HepG2 (cell line): ENCODE data around the gene CTSW. TPM values are rescaled to one million over a fixed set of nuclear protein-coding genes. Genes with fewer than 3 reads are reported as not detected.

Source experiments
- ATAC-seq: fragments of 200-7000 bp; cut with Tn5 transposase; 3 replicates; pipeline ENCODE4 v1.9.1; 2020; ENCODE audit warnings: mild to moderate bottlenecking, moderate library complexity
- BruUV-seq: library from RNA; stranded (reverse); fragments of 400-500 nt; replicated peaks from 2 replicates; lab custom pipeline; 2021; lab: Mats Ljungman, UMichigan
- CTCF ChIA-PET: fragments of 300-600 bp; formaldehyde crosslinking; extraction: SDS; loops from one replicate; lab custom pipeline; 2021; ENCODE audit warnings: low total read pairs, inconsistent platforms, low intra/inter-chr PET ratio; lab: Yijun Ruan, JAX
- POLR2A ChIA-PET: fragments of 350-600 bp; sonication (Branson Sonifier 250); formaldehyde crosslinking; loops from one replicate; lab custom pipeline; 2020; ENCODE audit warnings: antibody characterized with exemption, inconsistent platforms; lab: Yijun Ruan, JAX
- DNase-seq: peaks from one replicate; pipeline ENCODE4 v3.0.0-alpha.2; 2015; ENCODE audit warnings: low spot score
- FAIRE-seq: peaks from 3 replicates; lab custom pipeline; 2011; peaks lifted over from hg19 to GRCh38; lab: Jason Lieb, UNC
- H2AFZ ChIP-seq: one replicate; pipeline ENCODE4 v1.6.1; 2011; ENCODE audit warnings: low read length, inconsistent platforms
- H3K27ac ChIP-seq: fragments of 300-600 bp; 3 replicates; pipeline ENCODE4 v1.8.0; 2011; ENCODE audit warnings: mixed run types, mild to moderate bottlenecking, mixed read lengths, low read length, inconsistent platforms; ENCODE audit not compliant: insufficient read depth; ENCODE audit errors: extremely low read length
- H3K27me3 ChIP-seq, 2 experiments: fragments of 200-600 bp in 1 of 2; 2 replicates in 1 of 2; 3 replicates in 1 of 2; pipeline versions ENCODE4 v1.6.0 to v1.8.0; 2011; ENCODE audit warnings: low read length in 2 of 2, mild to moderate bottlenecking in 2 of 2, moderate library complexity in 2 of 2, inconsistent platforms in 1 of 2; ENCODE audit not compliant: insufficient read depth in 2 of 2, control insufficient read depth in 1 of 2
- H3K36me3 ChIP-seq, 2 experiments: fragments of 200-600 bp in 1 of 2; replicated peaks in 1 of 2; 2 replicates in 1 of 2; 3 replicates in 1 of 2; pipeline versions ENCODE4 v1.5.1 to v1.8.0; 2011; ENCODE audit warnings: low read length in 2 of 2, inconsistent platforms in 1 of 2; ENCODE audit not compliant: insufficient read depth in 2 of 2, control insufficient read depth in 1 of 2
- H3K4me1 ChIP-seq: 2 replicates; pipeline ENCODE4 v1.5.1; 2012; ENCODE audit warnings: low read length, inconsistent platforms; ENCODE audit not compliant: insufficient read depth
- H3K4me2 ChIP-seq: 2 replicates; pipeline ENCODE4 v1.6.0; 2011; ENCODE audit warnings: low read depth, low read length, inconsistent platforms
- H3K4me3 ChIP-seq, 3 experiments: fragments of 200-600 bp in 1 of 3; sonication (generic), shearing (Covaris generic) in 1 of 3; replicated peaks in 1 of 3; 2 replicates each; pipeline ENCODE4 v1.5.1; 2011 to 2016; ENCODE audit warnings: low read length in 3 of 3, inconsistent platforms in 2 of 3, low read depth in 2 of 3, mild to moderate bottlenecking in 2 of 3, control low read depth in 1 of 3, mixed read lengths in 1 of 3; ENCODE audit not compliant: insufficient read depth in 1 of 3
- H3K79me2 ChIP-seq: one replicate; pipeline ENCODE4 v1.6.1; 2011; ENCODE audit warnings: low read length, inconsistent platforms; ENCODE audit not compliant: insufficient read depth
- H3K9ac ChIP-seq: 2 replicates; pipeline ENCODE4 v1.6.0; 2011; ENCODE audit warnings: mild to moderate bottlenecking, low read depth, low read length, inconsistent platforms; ENCODE audit not compliant: insufficient read depth
- H3K9me3 ChIP-seq: 2 replicates; pipeline ENCODE4 v1.5.1; 2012; ENCODE audit warnings: mild to moderate bottlenecking, low read length
- H4K20me1 ChIP-seq: 2 replicates; pipeline ENCODE4 v1.6.0; 2011; ENCODE audit warnings: inconsistent platforms, mild to moderate bottlenecking, low read length, moderate library complexity; ENCODE audit not compliant: insufficient read depth
- ADNP ChIP-seq: sonication (generic); formaldehyde crosslinking; IDR thresholded peaks from 2 replicates; pipeline ENCODE4 v1.4.0; 2020; ENCODE audit warnings: missing genetic modification reagents
- ARID2 ChIP-seq: sonication (generic); formaldehyde crosslinking; IDR thresholded peaks from 2 replicates; pipeline ENCODE4 v1.8.1; 2022; ENCODE audit warnings: mild to moderate bottlenecking, missing genetic modification reagents, borderline replicate concordance
- CCDC6 ChIP-seq: sonication (generic); formaldehyde crosslinking; IDR thresholded peaks from 2 replicates; pipeline ENCODE4 v1.8.1; 2022; ENCODE audit warnings: mild to moderate bottlenecking, missing genetic modification reagents, moderate library complexity
- ELF1 ChIP-seq: sonication (generic); formaldehyde crosslinking; IDR thresholded peaks from 2 replicates; pipeline ENCODE4 v1.4.0; 2020; ENCODE audit warnings: missing genetic modification reagents
- ELF3 ChIP-seq: IDR thresholded peaks from 2 replicates; pipeline ENCODE4 v1.6.1; 2016; ENCODE audit warnings: missing genetic modification reagents, missing compliant biosample characterization
- FOXM1 ChIP-seq: sonication (generic); formaldehyde crosslinking; IDR thresholded peaks from 2 replicates; pipeline ENCODE4 v1.5.0; 2020; ENCODE audit warnings: missing genetic modification reagents
- HIVEP1 ChIP-seq: sonication (generic); formaldehyde crosslinking; IDR thresholded peaks from 2 replicates; pipeline ENCODE4 v1.4.0; 2020; ENCODE audit warnings: mild to moderate bottlenecking, missing genetic modification reagents
- KLF12 ChIP-seq: sonication (generic); formaldehyde crosslinking; IDR thresholded peaks from 2 replicates; pipeline ENCODE4 v1.4.0; 2020; ENCODE audit warnings: missing genetic modification reagents, borderline replicate concordance
- MEIS2 ChIP-seq: sonication (generic); formaldehyde crosslinking; IDR thresholded peaks from 2 replicates; pipeline ENCODE4 v1.9.0; 2021; ENCODE audit warnings: mild to moderate bottlenecking, missing genetic modification reagents
- NR3C1 ChIP-seq: sonication (generic); formaldehyde crosslinking; IDR thresholded peaks from 2 replicates; pipeline ENCODE4 v1.4.0; 2020; ENCODE audit warnings: missing genetic modification reagents
- PBX3 ChIP-seq: sonication (generic); formaldehyde crosslinking; IDR thresholded peaks from 2 replicates; pipeline ENCODE4 v1.8.1; 2023; ENCODE audit warnings: missing genetic modification reagents, inconsistent platforms, borderline replicate concordance
- RARG ChIP-seq: sonication (generic); formaldehyde crosslinking; IDR thresholded peaks from 2 replicates; pipeline ENCODE4 v1.4.0; 2020; ENCODE audit warnings: low read depth, mild to moderate bottlenecking, missing genetic modification reagents
- RBM22 ChIP-seq: fragments of 200-400 bp; formaldehyde crosslinking; optimal IDR thresholded peaks from 2 replicates; pipeline ENCODE3; 2017; ENCODE audit warnings: mild to moderate bottlenecking, low read length, moderate library complexity
- SATB2 ChIP-seq: sonication (generic); formaldehyde crosslinking; IDR thresholded peaks from 2 replicates; pipeline ENCODE4 v1.5.0; 2020; ENCODE audit warnings: missing genetic modification reagents
- SIN3A ChIP-seq: IDR thresholded peaks from 2 replicates; pipeline ENCODE4 v1.6.1; 2011; ENCODE audit warnings: low read depth, mild to moderate bottlenecking, control low read depth, low read length, borderline replicate concordance
- SP4 ChIP-seq: sonication (generic); formaldehyde crosslinking; IDR thresholded peaks from 2 replicates; pipeline ENCODE4 v1.8.1; 2023; ENCODE audit warnings: mild to moderate bottlenecking, missing genetic modification reagents
- TGIF2 ChIP-seq: IDR thresholded peaks from 2 replicates; pipeline ENCODE4 v1.6.1; 2016; ENCODE audit warnings: control low read depth, missing compliant biosample characterization
- ZNF264 ChIP-seq: sonication (generic); formaldehyde crosslinking; IDR thresholded peaks from 2 replicates; pipeline ENCODE4 v1.4.0; 2020; ENCODE audit warnings: missing genetic modification reagents
- ZNF331 ChIP-seq: sonication (generic); formaldehyde crosslinking; IDR thresholded peaks from 2 replicates; pipeline ENCODE4 v1.4.0; 2020; ENCODE audit warnings: missing genetic modification reagents
- ZNF44 ChIP-seq: sonication (generic); formaldehyde crosslinking; IDR thresholded peaks from 2 replicates; pipeline ENCODE4 v1.5.1; 2020; ENCODE audit warnings: mild to moderate bottlenecking, missing genetic modification reagents
- ZNF441 ChIP-seq: sonication (generic); formaldehyde crosslinking; IDR thresholded peaks from 2 replicates; pipeline ENCODE4 v1.7.0; 2021; ENCODE audit warnings: missing genetic modification reagents, borderline replicate concordance
- ZNF547 ChIP-seq: sonication (generic); formaldehyde crosslinking; IDR thresholded peaks from 2 replicates; pipeline ENCODE4 v1.5.1; 2020; ENCODE audit warnings: mild to moderate bottlenecking, missing genetic modification reagents
- ZNF569 ChIP-seq: sonication (generic); formaldehyde crosslinking; IDR thresholded peaks from 2 replicates; pipeline ENCODE4 v1.5.0; 2020; ENCODE audit warnings: mild to moderate bottlenecking, missing genetic modification reagents, moderate library complexity, borderline replicate concordance
- ZNF652 ChIP-seq: IDR thresholded peaks from 2 replicates; pipeline ENCODE4 v1.6.1; 2016; ENCODE audit warnings: low read depth, borderline replicate concordance
- ZNF7 ChIP-seq: IDR thresholded peaks from 2 replicates; pipeline ENCODE4 v1.6.1; 2016; ENCODE audit warnings: missing biosample characterization, missing genetic modification reagents
- WGBS: methylation state at CpG from one replicate; pipeline ENCODE4 v1.1.6; 2017; ENCODE audit warnings: low lambda C conversion rate; 5-methylcytosine and 5-hydroxymethylcytosine counted together
- in situ Hi-C: cut with HindIII; loops from 2 replicates; pipeline ENCODE4 v1.10.0; 2017; ENCODE audit warnings: low pct_unique_long_range_greater_than_20kb; ENCODE audit not compliant: extremely low pct_ligation_motif_present
- intact Hi-C: fragments of 100-400 bp; cut with micrococcal nuclease; formaldehyde crosslinking; loops from one replicate; pipeline ENCODE4 v1.10.0; 2022; ENCODE audit not compliant: unreplicated experiment
- polyA plus RNA-seq, 8 experiments: library from polyadenylated mRNA; depleted of rRNA in 3 of 8; stranded (reverse) in 7 of 8; unstranded in 1 of 8; fragments of >200 nt; fragmentation: Illumina TruSeq in 4 of 8; extraction: Trizol in 4 of 8; gene quantifications; 2 replicates each; pipeline versions ENCODE4 v1.2.1 to v1.2.3, GENCODE V29; 2011 to 2016; ENCODE audit warnings: low read depth in 4 of 8, missing spikeins in 1 of 8, mixed read lengths in 1 of 8; ENCODE audit not compliant: insufficient read depth in 1 of 8
- total RNA-seq, 5 experiments: library from RNA; depleted of rRNA; stranded (reverse); fragments of >200 nt; fragmentation: Illumina TruSeq; extraction: Trizol; gene quantifications; 2 replicates each; pipeline ENCODE4 v1.2.3, GENCODE V29; 2016; ENCODE audit warnings: low read depth in 1 of 5

The CTSW gene
- total and polyA plus RNA-seq, 2 of the 13 experiments (the other 11 are each of a cell fraction or from before 2014, with no cell fraction given): 0.09 TPM; not detected in 1

GRCh38 chr11:65860278-65861164 is 19.1 kb upstream of the CTSW start, which contains the start of gene MUS81 (continued):
- TF ChIP-seq ELF3 (CRISPR knock-in tag): peak; percentile 45; the same call in 1 of the 2 replicates

GRCh38 chr11:65861165-65861505 is 18.5 kb upstream of the CTSW start:
- no peak for ATAC-seq
- intact Hi-C loops: no loop called here
- no TSS peak for BruUV-seq
- Histone ChIP-seq H3K36me3 (peaks cover 14 to 43% of the 10 kb centered on the region in 2 experiments; a peak in 4 of 5 replicates), H2AFZ (no peak overlapping the region), H4K20me1 (peaks cover 15% of the 10 kb centered on the region), H3K9ac (peak overlapping the region; percentile 89), H3K4me1 (peaks cover 35% of the 10 kb centered on the region), H3K27me3 (no peaks in the 10 kb centered on the region; a peak in 1 of 5 replicates), H3K9me3 (no peaks in the 10 kb centered on the region), H3K27ac (peak overlapping the region; percentile 90), H3K4me2 (peak overlapping the region; percentile 100), H3K79me2 (peaks cover 26% of the 10 kb centered on the region), H3K4me3 (peak overlapping the region; percentile 80 to 99 (median 89))
- WGBS: 7% methylated on average over 12 of the region's 14 CpGs
- POLR2A ChIA-PET: interaction anchor here (0.7 to 5.4 kb wide), 5 partner anchors 10 to 141 kb away, joined by 3 to 81 read pairs (median 20); partner anchors contain the start of genes BANF1, CCDC85B, EFEMP2 and EIF1AD
- in situ Hi-C loops: no loop called here
- DNase-seq: no peak
- CTCF ChIA-PET: interaction anchor here (1.4 to 1.9 kb wide), 3 partner anchors 23 to 150 kb away, joined by 3 to 7 read pairs (median 6); no protein-coding TSS in a partner anchor
- no peak for FAIRE-seq
- TF ChIP-seq TGIF2 (CRISPR knock-in tag) (no peak), CCDC6 (CRISPR knock-in tag) (no peak), ADNP (no peak), FOXM1 (CRISPR knock-in tag) (no peak), RARG (0 out of 2 replicates have a peak, but pooled peaks have one; percentile 8), ZNF7 (CRISPR knock-in tag) (no peak), ZNF264 (CRISPR knock-in tag) (no peak), ZNF652 (CRISPR knock-in tag) (peak; percentile 75), KLF12 (CRISPR knock-in tag) (peak; percentile 8; the same call in 1 of the 2 replicates), SP4 (CRISPR knock-in tag) (no peak), ZNF331 (CRISPR knock-in tag) (no peak), RBM22 (no peak), ZNF441 (CRISPR knock-in tag) (0 out of 2 replicates have a peak, but pooled peaks have one; percentile 30), ARID2 (CRISPR knock-in tag) (no peak), ELF1 (CRISPR knock-in tag) (no peak), SATB2 (CRISPR knock-in tag) (0 out of 2 replicates have a peak, but pooled peaks have one; percentile 15), HIVEP1 (no peak), PBX3 (CRISPR knock-in tag) (no peak), MEIS2 (no peak), SIN3A (no peak), ZNF44 (CRISPR knock-in tag) (0 out of 2 replicates have a peak, but pooled peaks have one; percentile 4), ZNF569 (0 out of 2 replicates have a peak, but pooled peaks have one; percentile 4), NR3C1 (CRISPR knock-in tag) (no peak), ZNF547 (no peak)
